GM19455 (cell line): ENCODE results near the gene PHAX.
"Not testable (repeated sequence)": the region's sequence is repeated elsewhere in the genome, so short reads cannot be mapped to it uniquely, and the experiment has no call there.

Experiments
- ATAC-seq: cut with Tn5 transposase; IDR thresholded peaks from one replicate; pipeline ENCODE4 v1.9.1; 2021; ENCODE audit not compliant: unreplicated experiment

Gene PHAX

GRCh38 chr5:126600631-126601511 is at the start of gene PHAX:
Gene PHAX, plus strand, starts transcription at chr5:126600947. Its CDS starts 16 bp downstream, at chr5:126600963.
- peak; percentile 98 for ATAC-seq

DNA sequence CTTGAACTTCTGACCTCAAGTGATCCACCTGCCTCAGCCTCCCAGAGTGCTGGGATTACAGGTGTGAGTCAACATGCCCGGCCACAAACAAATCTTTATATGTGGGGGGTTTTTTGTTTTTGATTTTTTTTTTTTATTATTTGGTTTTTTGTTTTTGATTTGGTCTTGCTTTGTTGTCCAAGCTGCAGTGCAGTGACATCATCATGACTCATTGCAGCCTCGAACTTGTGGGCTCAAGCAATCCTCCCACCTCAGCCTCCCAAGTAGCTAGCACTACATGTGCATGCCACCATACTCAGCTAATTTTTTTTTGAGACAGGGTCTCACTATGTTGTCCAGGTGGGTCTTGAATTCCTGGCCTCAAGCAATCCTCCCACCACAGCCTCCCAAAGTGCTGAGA is 48.1 kb upstream of the PHAX start:
- ATAC-seq: no peak

DNA sequence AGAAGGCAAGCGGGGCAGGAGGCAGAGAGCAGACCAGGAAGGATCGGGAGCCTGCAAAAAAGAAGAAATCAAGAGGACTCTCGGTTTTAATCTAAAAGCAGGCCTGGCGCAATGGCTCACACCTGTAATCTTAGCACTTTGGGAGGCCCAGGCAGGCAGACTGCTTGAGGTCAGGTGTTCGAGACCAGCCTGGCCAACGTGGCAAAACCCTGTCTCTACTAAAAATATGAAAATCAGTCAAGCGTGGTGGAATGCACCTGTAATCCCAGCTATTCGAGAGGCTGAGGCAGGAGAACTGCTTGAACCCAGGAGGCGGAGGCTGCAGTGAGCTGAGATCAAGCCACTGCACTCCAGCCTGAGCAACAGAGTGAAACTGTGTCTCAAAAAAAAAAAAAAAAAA is 45.6 kb upstream of the PHAX start:
- not testable (repeated sequence) for ATAC-seq

- ATAC-seq: no peak
Measured at GRCh38 chr5:126561908-126562307, 38.8 kb upstream of the PHAX start.

GRCh38 chr5:126562823-126563222 is 37.9 kb upstream of the PHAX start:
- ATAC-seq: peak; percentile 78

- no peak for ATAC-seq
Measured at GRCh38 chr5:126568206-126568755, 32.5 kb upstream of the PHAX start.

- ATAC-seq: no peak
Measured at GRCh38 chr5:126575644-126576043, 25.1 kb upstream of the PHAX start.

- ATAC-seq: no peak
Measured at GRCh38 chr5:126576974-126577373, 23.8 kb upstream of the PHAX start.

DNA sequence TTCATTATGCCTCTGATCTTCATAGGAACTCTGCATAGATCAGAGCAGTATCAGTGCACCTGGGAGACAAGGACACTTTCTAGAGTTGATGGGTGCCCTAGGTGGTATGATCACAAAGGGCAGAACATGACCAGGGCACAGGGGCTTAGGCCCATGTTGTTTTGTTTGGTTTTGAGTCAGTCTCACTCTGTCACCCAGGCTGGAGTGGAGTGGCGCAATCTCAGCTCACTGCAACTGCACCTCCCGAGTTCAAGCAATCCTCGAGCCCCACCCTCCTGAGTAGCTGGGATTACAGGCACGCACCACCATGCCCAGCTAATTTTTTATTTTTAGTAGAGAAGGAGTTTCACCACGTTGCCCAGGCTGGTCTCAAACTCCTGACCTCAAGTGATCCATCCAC is 23.3 kb upstream of the PHAX start:
- no peak for ATAC-seq

DNA sequence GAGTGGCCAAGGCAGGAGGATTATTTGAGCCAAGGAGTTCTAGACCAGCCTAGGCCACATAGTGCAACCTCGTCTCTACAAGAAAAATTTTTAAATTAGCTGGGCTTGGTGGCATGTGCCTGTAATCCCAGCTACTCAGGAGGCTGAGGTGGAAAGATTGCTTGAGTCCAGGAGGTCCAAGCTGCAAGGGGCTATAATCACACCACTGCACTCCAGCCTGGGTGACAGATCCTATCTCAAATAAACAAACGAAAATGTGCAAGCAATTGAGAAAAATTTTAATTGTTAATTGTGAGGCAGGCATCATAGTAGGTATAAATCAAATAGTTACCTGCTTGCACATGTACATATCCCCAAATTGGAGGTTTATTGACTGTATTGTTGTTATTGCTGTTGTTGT is 21.0 kb upstream of the PHAX start:
- ATAC-seq: no peak

DNA sequence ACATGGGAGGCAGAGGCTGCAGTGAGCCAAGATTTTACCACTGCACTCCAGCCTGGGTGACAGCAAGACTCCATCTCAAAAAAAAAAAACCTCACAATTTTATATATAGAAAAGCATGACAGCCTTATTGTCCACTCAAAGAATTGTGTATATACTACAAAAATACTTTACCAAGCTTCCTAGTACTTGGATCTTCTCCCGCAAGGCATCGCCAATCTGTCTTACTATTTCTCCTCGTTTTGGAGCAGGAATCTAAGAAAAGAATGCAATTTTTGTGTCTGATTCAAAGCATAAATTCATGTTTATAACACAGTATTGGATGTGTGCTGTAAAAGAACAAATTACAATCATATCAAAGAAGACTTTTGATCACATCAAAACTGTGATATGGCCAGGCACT is 17.0 kb upstream of the PHAX start:
- ATAC-seq: no peak

DNA sequence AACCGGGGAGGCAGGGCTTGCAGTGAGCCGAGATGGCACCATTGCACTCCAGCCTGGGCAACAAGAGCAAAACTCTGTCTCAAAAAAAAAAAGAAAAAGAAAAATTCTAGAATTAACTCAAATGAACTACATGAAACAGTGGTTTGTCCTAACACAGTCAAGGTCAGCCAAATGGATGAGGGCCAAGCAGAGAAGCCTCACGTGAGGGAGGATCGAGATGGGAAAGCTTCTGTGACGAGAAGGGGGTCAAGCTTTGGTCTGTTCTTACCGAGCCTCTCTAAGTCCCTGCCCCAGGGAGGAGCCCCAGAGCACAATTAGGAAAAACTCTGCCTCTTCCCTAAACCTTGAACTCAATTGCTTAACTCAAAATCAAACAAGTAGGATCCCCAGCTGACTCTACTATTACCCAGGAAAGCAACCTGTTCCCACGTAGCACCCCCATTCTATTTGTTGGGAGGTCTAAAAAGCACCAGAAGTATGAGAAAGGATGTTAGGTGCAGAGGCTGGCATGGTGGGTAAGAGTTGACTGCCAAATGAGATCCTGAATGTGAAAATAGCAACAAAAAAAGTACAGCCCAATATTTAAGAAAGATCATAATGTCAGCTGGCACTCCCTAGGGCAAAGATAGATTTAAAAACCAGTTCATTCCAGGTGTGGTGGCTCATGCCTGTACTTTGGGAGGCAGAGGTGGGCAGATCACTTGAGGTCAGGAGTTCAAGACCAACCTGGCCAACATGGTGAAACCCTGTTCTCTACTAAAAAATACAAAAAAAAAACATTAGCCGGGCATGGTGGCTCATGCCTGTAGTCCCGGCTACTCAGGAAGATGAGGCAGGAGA is 13.0 kb upstream of the PHAX start:
- ATAC-seq: no peak

GRCh38 chr5:126589536-126590297 is 11.0 kb upstream of the PHAX start:
- no peak for ATAC-seq

- ATAC-seq: no peak
Measured at GRCh38 chr5:126591549-126591948, 9.2 kb upstream of the PHAX start.

DNA sequence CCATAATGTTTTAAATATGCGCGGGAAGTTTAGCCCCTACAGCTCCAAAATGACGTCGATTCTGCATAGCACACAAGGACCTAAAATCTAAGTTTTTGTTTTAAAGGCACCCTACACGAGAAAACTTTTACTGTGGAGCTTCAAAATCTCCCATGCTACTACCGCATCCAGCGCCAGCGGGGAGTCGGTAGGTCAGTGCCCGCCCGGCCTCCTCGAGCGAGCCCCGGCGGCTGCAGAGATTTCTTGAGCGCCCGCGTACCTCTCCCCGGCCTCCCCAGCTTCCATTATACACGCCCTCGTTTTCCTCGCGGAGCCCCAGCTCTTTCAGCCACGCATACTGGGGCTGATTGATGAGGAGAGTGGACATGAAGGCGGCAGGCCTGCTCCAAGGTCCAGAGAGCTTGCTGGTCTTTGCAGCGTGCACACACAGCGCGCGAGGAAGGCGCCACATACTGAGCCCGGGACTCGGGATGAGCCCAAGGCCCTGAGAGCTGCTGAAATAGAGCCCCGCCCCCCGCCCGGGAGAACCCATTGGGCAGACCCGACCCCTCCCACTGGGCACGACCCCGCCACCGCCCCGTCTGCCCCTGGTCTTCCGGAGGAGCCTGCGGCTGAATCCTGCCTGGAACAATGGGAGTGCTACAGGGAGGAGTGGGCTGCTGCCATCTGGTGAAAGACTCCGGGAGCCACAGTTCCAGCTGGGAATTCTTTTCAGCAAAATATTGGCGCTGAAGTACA is 5.8 kb upstream of the PHAX start, which contains the start of gene ALDH7A1:
Gene ALDH7A1 (minus strand): TSS at position 472 of the 738 bp plus-strand sequence. CDS start 21 bp downstream, at position 451.
- ATAC-seq: peak; percentile 81

- no peak for ATAC-seq
Measured at GRCh38 chr5:126595486-126596083, 5.2 kb upstream of the PHAX start.

- no peak for ATAC-seq
Measured at GRCh38 chr5:126597156-126597555, 3.6 kb upstream of the PHAX start.

DNA sequence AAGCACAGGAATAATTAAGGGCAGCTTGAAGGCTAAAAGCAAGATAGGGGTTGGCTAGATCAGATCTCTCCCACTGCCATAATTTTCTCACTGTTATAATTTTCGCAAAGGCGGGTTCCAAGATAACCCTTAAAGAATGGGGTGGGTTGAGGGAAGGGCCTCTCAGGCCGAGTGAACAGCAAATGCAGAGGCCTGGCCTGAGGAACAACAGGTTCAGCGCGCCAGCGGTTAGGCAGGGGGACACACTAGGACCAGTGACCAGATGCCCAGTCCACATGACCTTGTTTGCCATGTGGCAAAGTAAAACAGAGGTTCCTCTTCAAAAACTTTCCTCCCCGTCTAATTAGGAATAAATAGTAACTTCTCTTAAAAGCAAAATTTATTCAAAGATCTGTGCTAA is 1.2 kb upstream of the PHAX start:
- ATAC-seq: no peak

DNA sequence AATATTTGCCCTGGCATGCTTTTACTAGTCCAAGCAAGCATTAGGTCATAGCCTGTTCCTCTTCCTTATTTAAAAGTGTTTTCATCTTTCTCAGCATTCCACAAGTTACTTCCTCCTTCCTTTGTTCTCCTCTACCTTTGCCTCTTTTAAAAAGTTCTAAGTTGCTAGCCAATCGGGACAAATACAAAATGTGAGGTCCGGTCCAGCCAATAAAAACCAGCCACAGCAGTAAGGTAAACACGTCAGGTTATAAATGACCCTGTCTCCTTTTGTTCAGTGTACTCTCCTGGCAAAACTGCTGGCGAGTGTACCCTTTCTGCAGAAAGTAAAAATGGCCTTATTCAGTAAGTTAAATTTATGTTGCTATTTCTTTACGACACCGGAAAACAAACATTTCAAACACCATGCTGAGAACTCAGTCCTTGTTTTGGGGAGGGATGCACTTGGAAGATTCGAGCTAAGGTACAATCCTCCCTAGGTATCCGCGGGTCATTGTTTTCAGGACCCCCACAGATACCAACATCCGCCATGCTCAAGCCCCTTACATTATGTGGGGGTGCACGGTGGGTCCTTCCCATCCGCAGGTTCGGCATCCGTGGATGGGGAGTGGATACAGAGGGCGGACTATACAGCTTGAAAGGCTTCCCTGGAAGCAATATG is 646 bp upstream of the PHAX start:
- ATAC-seq: not testable (repeated sequence)
